Stimulated activated CD8-positive, alpha-beta memory T cell treated with anti-CD3 and anti-CD28 coated beads, Interleukin-12 subunit alpha, Interleukin-12 subunit beta, amount 100 ng/mL, for 4 hours (primary cell): ENCODE data around the gene FAM180A.

ENCODE experiments used
- DNase-seq: peaks from one replicate; pipeline ENCODE4 v3.0.0-alpha.2; 2020; ENCODE audit warnings: low read depth

The FAM180A gene

DNA sequence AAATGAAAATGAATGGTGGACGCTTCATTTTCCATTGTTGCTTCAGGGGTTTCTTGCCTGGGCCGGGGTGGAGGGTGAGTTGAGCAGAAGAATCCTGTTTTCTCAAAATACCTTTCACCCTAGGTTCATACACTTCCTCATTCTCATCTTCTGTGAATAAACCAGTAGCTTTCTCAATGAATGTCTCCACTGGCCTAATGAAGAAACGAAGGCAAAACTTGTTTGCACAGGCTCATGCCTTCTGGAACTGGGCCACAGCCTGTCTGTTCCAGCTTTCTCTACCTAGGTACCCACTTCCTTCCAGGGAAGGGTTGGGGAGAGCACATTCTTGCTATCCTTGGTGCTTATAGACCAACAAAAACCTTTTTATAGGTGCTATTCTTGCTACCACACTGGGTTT is 65.0 kb downstream of the FAM180A start:
- no peak for DNase-seq

DNA sequence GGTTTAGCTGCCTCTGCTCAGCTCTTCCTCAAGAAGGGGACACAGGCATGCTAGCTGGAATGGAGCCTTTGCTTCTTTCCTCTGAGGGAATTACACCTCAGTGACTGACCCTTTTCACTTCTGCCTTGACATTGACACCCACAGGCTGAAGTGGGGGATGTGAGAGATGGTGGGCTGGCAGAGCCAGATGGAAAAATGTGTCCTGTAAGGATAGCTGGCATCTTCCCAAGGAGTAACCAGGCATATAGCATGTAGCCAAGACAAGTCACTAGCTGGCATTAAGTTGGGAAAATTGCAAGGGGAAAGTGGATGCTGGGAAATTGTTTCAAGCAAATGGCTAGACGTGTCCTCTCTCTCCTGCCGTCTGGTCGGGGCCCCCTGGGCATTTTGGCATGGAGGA is 66.4 kb downstream of the FAM180A start:
- DNase-seq, result no peak

DNA sequence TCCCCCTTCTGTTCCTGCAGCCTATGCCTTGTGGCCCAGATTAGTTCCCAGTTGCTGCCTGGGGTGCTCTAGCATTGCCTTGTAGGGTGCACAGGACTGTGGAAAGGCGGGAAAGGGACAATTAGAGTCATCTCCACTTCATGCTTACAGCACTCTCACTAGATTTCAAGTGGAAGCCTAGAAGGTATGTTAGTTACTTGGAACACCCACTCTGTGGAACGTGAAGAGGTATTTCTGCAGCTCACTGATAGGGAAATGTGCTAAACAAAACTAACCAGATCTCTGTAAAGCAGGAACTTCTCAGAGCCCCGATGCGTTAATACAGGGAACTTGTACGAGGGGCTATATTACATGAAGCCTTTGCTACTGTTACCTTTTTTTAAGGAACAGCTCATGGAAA is 66.9 kb downstream of the FAM180A start:
- DNase-seq, result no peak
